Right hindlimb (tissue), 1 donor: Measurements from ENCODE around the gene PIGQ.
A peak's percentile ranks its signal among the peaks of the same experiment; 100 is the strongest.
"Not testable (repeated sequence)": the region's sequence is repeated elsewhere in the genome, so short reads cannot be mapped to it uniquely, and the experiment has no call there.

Source experiments
- DNase-seq: peaks from one replicate; pipeline ENCODE4 v3.0.0-alpha.2; 2018

Gene PIGQ

GRCh38 chr16:588889-589657 lies 19.3 kb downstream of the PIGQ start:
- peak; percentile 98 for DNase-seq

- DNase-seq = peak; percentile 99
Observed at GRCh38 chr16:589658-590187, 20.0 kb downstream of the PIGQ start, which contains the start of gene RAB40C. Gene RAB40C, plus strand, starts transcription at chr16:590066. Its CDS starts 226 bp downstream, at chr16:590292.

GRCh38 chr16:590188-590814 lies 20.5 kb downstream of the PIGQ start:
- DNase-seq = no peak

- no peak for DNase-seq
Observed at GRCh38 chr16:590815-591200, 21.0 kb downstream of the PIGQ start.

DNA sequence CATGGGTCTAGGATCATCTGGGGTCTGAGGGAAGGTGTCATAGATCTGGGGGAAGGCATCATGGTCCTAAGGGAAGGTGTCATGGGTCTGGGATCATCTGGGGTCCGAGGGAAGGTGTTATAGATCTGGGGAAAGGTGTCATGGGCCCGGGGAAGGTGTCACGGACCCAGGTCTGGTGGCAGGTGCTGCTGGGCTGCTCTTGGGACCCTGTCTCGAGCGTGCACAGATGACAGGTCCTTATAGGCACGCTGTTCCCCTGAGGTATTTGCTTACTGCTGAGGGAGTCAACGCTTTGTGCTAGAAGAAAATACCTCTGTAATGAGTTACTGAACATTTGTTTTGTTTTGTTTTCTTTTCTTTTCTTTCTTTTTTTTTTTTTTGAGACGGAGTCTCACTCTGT lies 21.5 kb downstream of the PIGQ start:
- DNase-seq = no peak

DNA sequence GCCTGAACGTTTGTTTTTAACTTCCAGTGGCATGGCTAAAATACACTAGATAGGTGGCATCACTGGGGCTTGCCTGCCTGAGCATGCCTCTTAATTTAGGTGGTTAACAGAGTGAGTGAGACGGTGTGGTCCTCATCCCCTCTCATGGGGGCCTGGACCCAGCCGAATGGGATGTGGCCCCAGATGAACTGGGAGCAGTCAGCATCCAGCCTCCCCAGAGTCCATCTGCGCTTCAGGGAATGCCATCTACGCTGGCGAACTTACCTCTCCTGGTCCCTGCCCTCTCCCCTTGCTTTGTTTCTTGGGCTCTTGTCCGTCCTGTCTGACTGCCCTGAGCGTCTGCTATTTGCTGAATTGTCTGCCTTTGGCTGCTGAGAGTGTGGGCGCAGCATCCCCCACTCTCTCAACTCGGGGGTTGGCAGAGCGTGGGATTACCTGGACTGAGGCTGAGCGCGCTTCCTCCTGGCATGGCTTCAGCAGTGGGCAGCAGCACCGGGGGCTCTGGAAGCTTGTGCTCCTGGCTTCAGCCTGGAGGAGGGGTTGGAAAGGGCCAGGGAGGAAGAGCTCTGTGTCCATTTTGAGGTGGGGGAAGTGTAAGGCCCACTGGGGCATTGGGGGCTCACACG lies 22.2 kb downstream of the PIGQ start:
- no peak for DNase-seq

- DNase-seq = no peak
Observed at GRCh38 chr16:592518-593306, 22.9 kb downstream of the PIGQ start.

- no peak for DNase-seq
Observed at GRCh38 chr16:593406-593805, 23.6 kb downstream of the PIGQ start.

GRCh38 chr16:593807-594206 lies 24.0 kb downstream of the PIGQ start:
- DNase-seq = no peak

- no peak for DNase-seq
Observed at GRCh38 chr16:595094-595528, 25.3 kb downstream of the PIGQ start.

DNA sequence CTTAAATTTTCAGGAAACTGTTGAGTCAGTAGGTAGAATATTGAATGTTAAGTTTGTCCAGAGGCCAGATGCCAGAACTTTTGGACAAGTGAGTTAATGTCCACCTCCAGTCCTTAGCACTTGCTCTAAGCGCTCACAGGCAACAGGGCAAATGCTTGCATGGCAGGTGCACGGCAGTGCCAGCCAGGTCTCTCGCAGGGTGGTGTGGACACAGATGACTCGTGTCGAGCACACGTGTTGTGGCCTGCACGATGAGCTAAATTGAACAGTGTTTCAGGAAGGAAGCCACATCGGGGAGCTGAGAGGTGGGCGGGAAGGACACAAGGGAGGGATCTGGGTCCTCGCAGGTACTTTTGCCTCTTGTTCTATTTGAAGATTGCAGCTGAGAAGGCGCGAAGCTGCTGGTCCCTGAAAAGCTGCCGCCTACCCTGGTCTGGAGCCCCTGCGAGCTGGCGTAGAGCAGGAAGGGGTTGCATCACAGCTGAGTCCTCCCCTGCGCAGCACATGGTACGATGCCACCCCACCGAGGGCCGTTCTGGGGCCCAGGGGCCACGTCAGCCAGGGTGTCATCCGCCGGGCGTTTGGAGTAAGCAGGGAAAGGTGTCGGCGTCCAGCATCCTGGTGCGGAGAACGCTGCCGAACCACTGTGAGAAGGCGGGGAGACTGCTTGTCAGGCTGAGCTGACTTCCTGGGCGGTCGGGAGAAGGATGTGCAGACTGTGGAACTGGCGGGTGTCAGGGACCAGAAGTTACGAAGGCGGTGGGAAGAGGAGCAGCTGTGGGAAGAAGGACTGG lies 26.4 kb downstream of the PIGQ start:
- no peak for DNase-seq

GRCh38 chr16:596736-597060 lies 26.9 kb downstream of the PIGQ start:
- no peak for DNase-seq

DNA sequence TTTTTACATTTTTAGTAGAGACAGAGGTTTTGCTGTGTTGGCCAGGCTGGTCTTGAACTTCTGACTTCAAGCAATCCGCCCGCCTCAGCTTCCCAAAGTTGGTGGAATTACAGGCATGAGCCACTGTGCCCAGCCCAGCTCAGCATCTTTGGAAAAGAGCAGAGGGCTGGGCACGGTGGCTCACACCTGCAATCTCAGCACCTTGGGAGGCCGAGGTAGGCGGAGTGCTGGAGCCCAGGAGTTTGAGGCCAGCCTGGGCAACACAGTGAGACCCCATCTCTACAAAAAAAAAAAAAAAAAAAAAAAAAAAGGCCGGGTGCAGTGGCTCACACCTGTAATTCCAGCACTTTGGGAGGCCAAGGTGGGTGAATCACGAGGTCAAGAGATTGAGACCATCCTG lies 27.9 kb downstream of the PIGQ start:
- not testable (repeated sequence) for DNase-seq

- no peak for DNase-seq
Observed at GRCh38 chr16:598823-599739, 29.3 kb downstream of the PIGQ start.

DNA sequence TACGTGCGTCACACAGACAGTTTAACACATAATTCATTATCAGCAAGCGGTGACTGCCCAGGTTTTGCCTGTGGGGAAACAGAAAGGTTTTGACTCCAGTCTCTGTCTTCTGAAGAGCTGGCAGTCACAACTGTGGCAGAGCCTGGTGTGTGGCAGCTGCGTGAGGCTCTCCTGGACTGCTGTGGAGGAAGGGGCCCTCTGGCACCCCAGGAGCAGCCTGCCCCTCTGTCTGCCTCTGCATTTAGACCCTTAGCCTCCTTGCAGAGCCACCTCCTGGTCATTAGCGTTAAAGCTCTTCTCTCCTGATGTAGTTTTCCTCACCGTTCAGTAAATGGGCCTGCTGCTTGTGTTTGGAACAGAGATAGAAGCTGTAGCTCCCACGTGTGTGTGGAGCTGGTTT lies 31.0 kb downstream of the PIGQ start:
- DNase-seq = no peak

GRCh38 chr16:603933-604332 lies 34.2 kb downstream of the PIGQ start:
- DNase-seq = no peak

DNA sequence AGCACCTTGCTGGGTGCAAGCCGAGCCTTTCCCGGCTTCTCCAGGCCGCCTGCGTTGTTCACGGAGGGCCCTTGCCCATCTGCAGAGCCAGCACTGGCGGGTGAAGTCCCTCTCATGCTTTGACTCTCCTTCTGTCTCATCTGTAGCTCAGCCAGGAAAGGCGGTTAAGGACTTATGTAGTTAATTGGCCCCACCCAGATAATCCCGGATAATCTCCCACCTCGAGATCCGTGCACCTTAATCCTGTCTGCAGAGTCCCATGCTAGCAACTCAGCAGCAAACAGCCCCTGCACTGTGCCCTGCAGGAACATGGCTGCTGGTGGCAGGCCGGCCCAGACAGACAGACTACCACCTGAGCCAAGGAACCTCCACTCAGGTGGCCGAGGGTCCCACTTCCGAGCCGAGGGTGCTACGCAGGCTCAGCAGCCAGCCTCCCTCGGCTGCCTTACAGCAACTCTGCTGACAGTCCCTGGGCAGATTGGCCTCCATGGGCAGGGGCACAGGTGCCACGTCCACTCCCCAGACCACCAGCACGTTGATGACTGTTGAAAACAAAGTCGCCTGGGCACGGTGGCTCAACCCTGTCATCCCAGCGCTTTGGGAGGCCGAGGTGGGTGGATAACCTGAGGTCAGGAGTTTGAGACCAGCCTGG lies 37.0 kb downstream of the PIGQ start:
- no peak for DNase-seq

DNA sequence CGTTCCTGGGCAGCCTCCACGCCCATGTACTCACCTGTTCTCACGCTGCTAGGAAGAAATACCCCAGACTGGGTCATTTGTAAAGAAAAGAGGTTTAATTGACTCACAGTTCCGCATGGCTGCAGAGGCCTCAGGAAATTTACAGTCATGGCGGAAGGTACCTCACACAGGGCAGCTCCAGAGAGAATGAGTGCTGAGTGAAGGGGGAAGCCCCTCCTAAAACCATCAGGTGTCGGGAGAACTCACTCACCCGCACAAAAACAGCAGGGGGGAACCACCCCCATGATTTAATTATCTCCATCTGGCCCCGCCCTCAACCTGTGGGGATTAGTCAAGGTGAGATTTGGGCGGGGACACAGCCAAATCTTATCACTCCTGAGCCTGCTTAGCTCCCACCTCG lies 38.3 kb downstream of the PIGQ start:
- DNase-seq = no peak

DNA sequence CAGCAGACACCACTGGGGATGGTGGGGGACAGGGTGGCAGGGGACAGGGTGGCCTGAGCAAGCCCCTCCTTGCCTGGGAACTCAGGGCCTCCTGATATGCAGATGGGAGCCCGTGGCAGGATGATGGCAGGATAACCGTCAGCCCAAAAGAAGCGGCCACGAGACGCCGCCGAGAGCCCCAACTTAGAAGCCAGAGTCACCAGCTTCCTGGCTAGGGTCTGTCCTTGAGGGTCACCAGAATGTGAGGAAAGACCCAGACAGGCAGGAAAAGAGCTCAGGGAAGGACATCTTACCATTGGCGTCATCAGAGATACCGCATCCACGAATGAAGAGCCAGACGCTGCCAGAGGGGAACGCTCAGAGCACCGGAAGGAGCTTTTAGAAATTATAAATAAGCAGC lies 39.5 kb downstream of the PIGQ start:
- no peak for DNase-seq

DNA sequence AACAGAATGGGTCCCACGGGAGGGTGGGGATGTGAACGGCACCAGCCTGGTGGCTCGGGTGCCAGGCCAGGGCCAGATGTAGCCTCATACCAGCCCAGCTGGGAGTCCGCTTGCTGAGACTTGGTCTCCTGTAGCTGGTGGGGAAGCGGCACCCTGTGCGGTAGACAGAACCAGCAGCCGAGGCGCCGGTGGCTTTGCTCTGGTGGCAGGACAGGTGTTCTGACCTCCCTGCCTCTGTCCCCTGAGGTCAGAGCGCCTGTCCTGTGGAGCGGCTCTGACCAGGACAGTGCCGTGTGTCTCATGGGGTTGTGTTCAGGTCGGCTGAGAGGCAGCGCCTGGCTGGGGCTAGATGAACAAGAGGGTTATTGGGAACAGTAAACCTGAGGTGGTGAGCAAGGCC lies 40.2 kb downstream of the PIGQ start:
- no peak for DNase-seq
